NCI-H128 (cell line): Measurements from ENCODE around the gene RCC1.
"Not testable (repeated sequence)": the region's sequence is repeated elsewhere in the genome, so short reads cannot be mapped to it uniquely, and the experiment has no call there.

Experiments used
- DNase-seq: peaks from one replicate; lab custom pipeline; 2025; ENCODE audit not compliant: unreplicated experiment; lab: John Stamatoyannopoulos, UW

Gene RCC1

DNA sequence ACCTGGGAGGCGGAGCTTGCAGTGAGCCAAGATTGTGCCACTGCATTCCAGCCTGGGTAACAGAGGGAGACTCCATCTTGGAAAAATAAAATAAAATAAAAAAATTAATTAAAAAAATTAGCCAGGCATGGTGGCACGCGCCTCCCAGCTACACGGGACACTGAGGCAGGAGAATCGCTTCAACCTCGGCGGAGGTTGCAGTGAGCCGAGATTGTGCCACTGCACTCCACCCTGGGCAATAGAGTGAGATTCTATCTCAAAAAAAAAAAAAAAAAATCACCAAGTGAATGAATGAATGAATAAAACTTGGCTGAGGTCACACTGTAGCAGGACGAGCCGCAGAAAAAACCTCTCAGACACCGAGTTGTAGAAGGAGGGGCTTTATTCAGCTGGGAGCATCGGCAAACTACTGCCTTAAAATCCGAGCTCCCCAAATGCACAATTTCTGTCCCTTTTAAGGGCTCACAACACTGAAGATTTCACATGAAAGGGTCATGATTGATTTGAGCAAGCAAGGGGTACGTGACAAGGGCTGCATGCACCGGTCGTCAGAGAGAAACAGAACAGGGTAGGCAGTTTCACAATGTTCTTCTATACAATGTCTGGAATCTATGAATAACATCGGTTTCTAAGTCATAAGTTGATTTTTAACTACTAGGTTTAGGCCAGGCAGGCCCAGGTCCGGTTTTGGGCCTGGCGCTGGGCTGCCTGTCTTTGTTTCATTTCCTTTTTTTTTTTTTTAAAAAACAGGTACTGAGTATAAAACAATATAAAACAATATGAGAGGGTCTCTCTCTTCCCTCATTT, 80.9 kb downstream of the RCC1 start:
- not testable (repeated sequence) for DNase-seq
